Fibroblast of villous mesenchyme (primary cell): ENCODE data around the gene DEFB121. TPM values are rescaled to one million over a fixed set of nuclear protein-coding genes. Genes with fewer than 3 reads are reported as not detected.

Source experiments
- DNase-seq: peaks from one replicate; pipeline ENCODE4 v3.0.0-alpha.2; 2010; ENCODE audit warnings: low read depth
- H3K4me3 ChIP-seq: 2 replicates; pipeline ENCODE4 v1.5.1; 2011; ENCODE audit warnings: low read depth, mild to moderate bottlenecking, low read length
- small RNA-seq: library from RNA; depleted of rRNA; stranded (forward); fragments of <200 nt; gene quantifications from one replicate; pipeline ENCODE3, GENCODE V24; 2012
- total RNA-seq: library from RNA; depleted of rRNA; stranded (reverse); fragments of >200 nt; gene quantifications from 2 replicates; pipeline ENCODE4 v1.2.3, GENCODE V29; 2012
- TF ChIP-seq, protein P1 (sequence below): IDR thresholded peaks from 2 replicates; pipeline ENCODE4 v1.5.1; 2012; ENCODE audit warnings: low read depth, mild to moderate bottlenecking, low read length; ENCODE audit not compliant: insufficient read depth

The DEFB121 gene
- total RNA-seq, 1 donor: not detected

- TF ChIP-seq, protein P1, sequence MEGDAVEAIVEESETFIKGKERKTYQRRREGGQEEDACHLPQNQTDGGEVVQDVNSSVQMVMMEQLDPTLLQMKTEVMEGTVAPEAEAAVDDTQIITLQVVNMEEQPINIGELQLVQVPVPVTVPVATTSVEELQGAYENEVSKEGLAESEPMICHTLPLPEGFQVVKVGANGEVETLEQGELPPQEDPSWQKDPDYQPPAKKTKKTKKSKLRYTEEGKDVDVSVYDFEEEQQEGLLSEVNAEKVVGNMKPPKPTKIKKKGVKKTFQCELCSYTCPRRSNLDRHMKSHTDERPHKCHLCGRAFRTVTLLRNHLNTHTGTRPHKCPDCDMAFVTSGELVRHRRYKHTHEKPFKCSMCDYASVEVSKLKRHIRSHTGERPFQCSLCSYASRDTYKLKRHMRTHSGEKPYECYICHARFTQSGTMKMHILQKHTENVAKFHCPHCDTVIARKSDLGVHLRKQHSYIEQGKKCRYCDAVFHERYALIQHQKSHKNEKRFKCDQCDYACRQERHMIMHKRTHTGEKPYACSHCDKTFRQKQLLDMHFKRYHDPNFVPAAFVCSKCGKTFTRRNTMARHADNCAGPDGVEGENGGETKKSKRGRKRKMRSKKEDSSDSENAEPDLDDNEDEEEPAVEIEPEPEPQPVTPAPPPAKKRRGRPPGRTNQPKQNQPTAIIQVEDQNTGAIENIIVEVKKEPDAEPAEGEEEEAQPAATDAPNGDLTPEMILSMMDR: no peak
- DNase-seq: no peak
- H3K4me3 ChIP-seq: no peak overlapping the region
These were observed 42.7 kb downstream of the DEFB121 start for GRCh38 chr20:31363295-31363694.

DNA sequence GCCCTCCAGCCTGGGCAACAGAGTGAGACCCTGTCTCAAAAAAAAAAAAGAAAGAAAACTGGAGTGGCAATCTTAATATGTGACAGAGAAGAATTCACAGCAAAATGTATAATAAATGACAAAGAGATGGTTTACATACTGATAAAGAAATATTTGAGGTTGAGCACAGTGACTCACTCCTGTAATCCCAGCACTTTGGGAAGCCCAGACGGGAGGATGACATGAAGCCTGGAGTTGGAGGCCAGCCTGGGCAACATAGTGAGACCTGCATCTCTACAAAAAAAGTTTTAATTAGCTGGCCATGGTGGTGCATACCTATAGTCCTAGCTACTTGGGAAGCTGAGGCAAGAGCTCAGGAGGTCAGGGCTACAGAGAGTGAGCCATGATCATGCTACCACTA, 50.0 kb downstream of the DEFB121 start:
- TF ChIP-seq, protein P1: no peak
- no peak overlapping the region for H3K4me3 ChIP-seq
- DNase-seq: no peak

Small RNAs within 50 kb of the gene (small RNA-seq; reads per million reads assigned to genes)
- gene DEFB117 (not detected), gene RF00561 (not detected), gene RNA5SP480 (not detected)

Other genes with a start within 250 kb of the DEFB121 start
- not detected in 2 replicates for gene DEFB115, start 148.6 kb downstream of the DEFB121 start, total RNA-seq
- not detected in 2 replicates for gene DEFB116, start 97.6 kb downstream of the DEFB121 start, total RNA-seq
- gene DEFB118, start 37.6 kb downstream of the DEFB121 start, total RNA-seq: not detected in 2 replicates
- not detected in 2 replicates for gene DEFB119, start 15.6 kb downstream of the DEFB121 start, total RNA-seq
- gene DEFB123, start 34.4 kb upstream of the DEFB121 start, total RNA-seq: not detected in 2 replicates
- gene DEFB124, start 68.9 kb upstream of the DEFB121 start, total RNA-seq: not detected in 2 replicates
- gene REM1, start 69.1 kb upstream of the DEFB121 start, total RNA-seq: not detected in 2 replicates
- gene HM13, start 108.2 kb upstream of the DEFB121 start, total RNA-seq: 70.5 and 91.1 TPM in 2 replicates
- gene ID1, start 199.1 kb upstream of the DEFB121 start, total RNA-seq: 18.0 and 27.2 TPM in 2 replicates
- gene COX4I2, start 231.7 kb upstream of the DEFB121 start, total RNA-seq: not detected in 2 replicates